HT-29 (cell line): ENCODE data around the gene TBC1D2B. TPM values are rescaled to one million over a fixed set of nuclear protein-coding genes. Genes with fewer than 3 reads are reported as not detected.
"Not testable (repeated sequence)": the region's sequence is repeated elsewhere in the genome, so short reads cannot be mapped to it uniquely, and the experiment has no call there.

Source experiments
- DNase-seq: peaks from one replicate; pipeline ENCODE4 v3.0.0-alpha.2; 2015; ENCODE audit warnings: low spot score
- total RNA-seq: library from RNA; depleted of rRNA; stranded (reverse); fragments of >200 nt; shearing (Covaris generic); gene quantifications from 2 replicates; pipeline ENCODE4 v1.2.3, GENCODE V29; 2014

TBC1D2B gene
- total RNA-seq, 1 experiment from 2014 or later, result 20.4 TPM

DNA sequence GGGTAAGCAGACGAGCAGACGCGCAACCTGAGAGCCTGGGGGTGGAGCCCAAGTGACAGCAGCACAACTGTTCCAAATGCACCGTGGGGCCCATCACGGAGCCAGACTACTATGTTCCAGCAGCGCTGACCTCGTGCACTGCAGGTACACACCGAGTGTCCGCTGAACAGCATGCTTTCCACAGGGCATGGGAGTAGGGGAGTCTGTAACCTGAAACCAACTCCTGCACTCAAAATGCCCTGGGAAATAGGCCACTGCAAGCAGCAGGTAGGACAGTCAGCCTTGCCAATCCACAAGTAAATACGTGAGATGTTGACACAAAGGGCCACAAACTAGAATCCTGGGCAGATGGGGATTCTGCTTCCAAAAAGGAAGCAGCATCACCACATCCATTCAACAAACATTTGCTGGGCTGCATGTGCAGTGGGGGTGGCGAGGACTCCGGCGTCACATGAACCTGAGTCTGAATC lies 73.9 kb downstream of the TBC1D2B start:
- no peak for DNase-seq

DNA sequence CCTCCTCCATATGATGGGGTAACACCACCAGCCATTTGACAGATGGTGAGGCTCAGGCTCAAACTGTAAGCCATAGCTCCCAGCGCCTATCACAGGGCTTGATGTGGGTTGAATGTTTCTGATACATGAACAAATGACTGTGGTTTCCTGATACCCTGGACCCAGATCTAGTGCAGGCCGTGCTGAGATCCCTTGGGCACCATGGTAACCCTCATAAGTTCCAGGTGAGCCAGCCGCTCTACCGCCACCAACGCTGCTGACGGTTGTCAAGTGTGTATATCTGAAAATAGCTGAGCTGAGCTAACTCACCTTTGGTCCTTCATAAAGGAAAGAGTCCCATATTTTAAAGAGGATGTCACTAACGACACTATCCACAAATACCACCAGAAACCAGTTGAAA lies 74.5 kb downstream of the TBC1D2B start:
- DNase-seq, result no peak

- DNase-seq, result no peak
Measured at GRCh38 chr15:78001656-78002055, 75.9 kb downstream of the TBC1D2B start.

GRCh38 chr15:78000927-78001249 lies 76.6 kb downstream of the TBC1D2B start:
- no peak for DNase-seq

GRCh38 chr15:78000091-78000926 lies 77.2 kb downstream of the TBC1D2B start:
- peak; percentile 97 for DNase-seq

GRCh38 chr15:77999486-77999885 lies 78.0 kb downstream of the TBC1D2B start:
- no peak for DNase-seq

DNA sequence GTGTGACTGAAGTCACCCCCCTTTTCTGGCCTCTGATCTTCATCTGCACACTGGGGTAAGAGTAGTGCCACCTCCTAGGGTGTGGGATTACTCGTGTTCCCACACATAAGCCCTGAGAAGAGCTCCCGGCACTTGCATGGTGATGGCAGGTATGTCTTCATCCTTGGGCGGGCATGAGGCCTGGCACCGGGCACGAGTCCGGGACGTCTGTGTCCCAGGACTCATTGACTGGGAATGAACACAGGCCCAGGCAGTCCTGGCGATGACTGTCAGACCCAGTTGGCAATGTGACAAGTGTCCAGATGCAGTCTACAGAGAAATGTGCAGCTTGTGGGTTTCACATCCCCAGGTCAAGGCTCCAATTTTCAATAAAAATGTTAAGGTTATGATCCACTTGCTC lies 78.9 kb downstream of the TBC1D2B start:
- DNase-seq, result no peak

- not testable (repeated sequence) for DNase-seq
Measured at GRCh38 chr15:77997761-77998554, 79.6 kb downstream of the TBC1D2B start.

GRCh38 chr15:77997221-77997620 lies 80.3 kb downstream of the TBC1D2B start:
- DNase-seq, result not testable (repeated sequence)

DNA sequence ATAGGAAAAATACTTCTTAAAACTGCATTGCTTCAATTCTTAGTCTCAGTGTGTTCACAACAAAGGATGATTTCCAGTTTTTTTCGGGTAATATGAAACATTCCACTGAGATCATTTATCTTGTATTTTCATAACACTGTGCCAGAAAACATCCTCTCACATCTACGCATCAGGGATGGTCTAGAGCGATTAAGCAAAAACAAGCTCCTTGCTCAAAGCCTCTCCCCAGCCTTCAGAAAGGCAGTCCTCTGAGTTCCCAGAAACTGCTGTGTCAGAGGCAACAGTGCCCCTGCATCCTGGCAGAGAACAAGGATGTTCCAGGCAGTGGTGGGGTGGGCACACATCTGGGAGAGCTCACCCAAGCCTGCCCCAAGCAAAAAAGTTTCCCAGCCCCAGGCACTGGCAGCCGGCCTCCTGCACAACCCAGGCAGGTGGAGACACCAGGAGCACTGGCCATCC lies 80.8 kb downstream of the TBC1D2B start:
- not testable (repeated sequence) for DNase-seq

GRCh38 chr15:77996226-77996625 lies 81.3 kb downstream of the TBC1D2B start:
- not testable (repeated sequence) for DNase-seq

- not testable (repeated sequence) for DNase-seq
Measured at GRCh38 chr15:77995537-77995918, 82.0 kb downstream of the TBC1D2B start.

DNA sequence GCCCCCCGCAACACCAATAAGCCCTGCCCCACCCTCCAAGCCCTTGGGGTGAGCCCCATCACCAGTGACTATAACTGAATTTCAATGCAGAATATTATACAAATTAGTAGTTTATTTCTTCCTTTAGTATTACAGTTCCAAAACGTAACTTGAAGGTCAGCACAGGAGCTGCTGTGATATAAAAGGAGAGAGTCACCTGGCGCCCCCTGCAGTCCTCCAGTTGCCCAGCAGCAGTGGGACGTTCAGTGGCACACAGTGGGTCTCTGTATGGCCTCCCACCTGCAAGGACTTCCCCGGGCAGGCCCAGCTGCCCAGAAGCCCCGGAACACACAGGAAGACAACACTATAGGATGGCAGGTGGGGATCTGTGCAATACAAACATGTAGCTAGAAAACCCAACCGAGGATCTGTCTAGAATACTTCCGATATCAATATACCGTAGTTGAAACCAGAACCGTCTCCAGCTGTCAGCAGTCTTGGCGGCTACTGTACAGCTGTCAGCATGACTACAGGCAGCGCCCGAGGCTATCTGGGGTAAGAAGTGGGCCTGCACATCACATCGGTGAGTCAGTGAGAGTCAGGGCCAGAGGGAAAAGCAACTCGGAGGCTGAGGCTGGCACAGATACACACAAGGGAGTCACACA lies 82.5 kb downstream of the TBC1D2B start:
- DNase-seq, result not testable (repeated sequence)

GRCh38 chr15:77993970-77994693 lies 83.4 kb downstream of the TBC1D2B start:
- peak; percentile 77 for DNase-seq

DNA sequence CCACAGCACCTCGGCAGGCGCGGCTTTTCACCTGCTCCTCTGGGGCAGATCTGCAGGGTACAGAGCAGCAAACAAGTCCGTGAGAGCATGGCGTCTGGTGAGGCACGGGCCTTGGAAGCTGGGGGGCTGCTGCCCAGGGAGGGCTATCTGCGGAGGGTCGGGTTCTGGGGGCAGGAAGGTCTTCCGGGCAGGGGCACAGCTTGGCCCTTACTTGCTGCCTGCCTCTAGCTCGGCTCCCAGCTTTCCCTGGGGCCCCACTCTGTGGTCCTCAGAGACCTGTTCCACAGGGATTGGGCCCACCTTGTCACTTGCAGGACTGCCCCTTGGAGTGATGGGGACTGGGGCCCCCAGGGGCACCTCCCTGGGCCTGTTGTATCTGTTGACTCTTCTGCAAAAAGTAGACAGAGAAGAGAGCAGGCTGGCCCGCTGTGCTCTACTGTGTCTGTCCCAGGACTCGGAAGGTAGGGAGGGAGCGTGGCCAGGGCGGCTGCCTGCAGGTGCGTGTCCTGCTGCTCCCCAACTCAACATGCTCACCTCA lies 84.1 kb downstream of the TBC1D2B start:
- DNase-seq, result no peak

DNA sequence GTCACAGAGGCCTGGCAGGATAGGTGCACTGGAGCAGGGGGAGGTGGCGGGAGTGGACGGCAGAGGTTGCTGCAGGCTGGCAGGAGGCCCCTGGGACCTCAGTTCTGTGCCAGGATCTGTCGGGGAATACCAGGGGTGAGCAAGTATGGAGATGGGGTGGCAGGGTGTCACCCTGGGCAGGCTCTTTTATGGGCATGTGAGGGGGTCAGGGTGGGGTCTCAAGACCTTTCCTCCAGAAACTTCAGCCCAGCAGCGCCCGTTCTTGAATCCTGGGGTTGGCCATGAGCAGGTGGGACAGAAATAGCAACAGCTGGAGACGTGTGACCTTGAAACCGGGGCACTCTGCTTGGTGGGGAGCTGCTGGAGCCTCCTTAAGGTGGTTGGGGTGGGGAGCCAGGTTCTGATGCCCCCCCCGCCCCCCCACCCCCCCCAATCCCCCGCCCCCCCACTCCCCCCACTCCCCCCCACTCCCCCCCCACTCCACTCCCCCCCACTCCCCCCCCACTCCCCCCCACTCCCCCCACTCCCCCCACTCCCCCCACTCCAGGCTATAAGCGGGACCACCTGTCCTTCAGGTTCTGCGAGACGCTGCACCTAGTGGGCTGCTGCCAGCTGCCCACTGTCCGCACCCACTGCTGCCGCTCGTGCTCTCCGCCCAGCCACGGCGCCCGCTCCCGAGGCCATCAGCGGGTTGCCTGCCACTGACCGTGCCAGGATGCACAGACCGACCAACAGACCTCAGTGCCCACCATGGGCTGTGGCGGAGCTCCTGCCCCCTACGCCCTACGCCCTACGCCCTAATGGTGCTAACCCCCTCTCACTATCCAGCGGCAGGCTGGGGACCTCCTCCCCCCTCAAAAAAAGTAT lies 84.9 kb downstream of the TBC1D2B start:
- no peak for DNase-seq

- DNase-seq, result not testable (repeated sequence)
Measured at GRCh38 chr15:77991658-77992201, 85.8 kb downstream of the TBC1D2B start.

DNA sequence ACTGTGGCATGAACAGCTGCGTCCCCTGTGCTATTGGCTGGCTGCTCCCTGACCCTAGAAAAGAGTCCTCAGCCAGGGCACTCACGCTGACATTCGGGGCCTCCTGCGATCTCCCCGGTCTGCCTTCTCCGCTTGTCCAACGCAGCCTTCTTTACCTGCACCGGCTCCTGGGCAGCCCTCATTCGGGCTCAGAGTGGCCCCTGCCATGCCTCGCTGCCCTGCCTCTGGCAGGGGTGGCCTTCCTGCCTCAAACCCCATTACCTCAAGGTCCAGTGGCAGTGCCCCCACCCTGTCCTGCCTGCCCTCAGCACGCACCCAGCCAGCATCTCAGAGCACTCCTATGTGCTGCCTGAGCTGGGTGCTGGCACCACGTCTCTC lies 86.5 kb downstream of the TBC1D2B start:
- no peak for DNase-seq

DNA sequence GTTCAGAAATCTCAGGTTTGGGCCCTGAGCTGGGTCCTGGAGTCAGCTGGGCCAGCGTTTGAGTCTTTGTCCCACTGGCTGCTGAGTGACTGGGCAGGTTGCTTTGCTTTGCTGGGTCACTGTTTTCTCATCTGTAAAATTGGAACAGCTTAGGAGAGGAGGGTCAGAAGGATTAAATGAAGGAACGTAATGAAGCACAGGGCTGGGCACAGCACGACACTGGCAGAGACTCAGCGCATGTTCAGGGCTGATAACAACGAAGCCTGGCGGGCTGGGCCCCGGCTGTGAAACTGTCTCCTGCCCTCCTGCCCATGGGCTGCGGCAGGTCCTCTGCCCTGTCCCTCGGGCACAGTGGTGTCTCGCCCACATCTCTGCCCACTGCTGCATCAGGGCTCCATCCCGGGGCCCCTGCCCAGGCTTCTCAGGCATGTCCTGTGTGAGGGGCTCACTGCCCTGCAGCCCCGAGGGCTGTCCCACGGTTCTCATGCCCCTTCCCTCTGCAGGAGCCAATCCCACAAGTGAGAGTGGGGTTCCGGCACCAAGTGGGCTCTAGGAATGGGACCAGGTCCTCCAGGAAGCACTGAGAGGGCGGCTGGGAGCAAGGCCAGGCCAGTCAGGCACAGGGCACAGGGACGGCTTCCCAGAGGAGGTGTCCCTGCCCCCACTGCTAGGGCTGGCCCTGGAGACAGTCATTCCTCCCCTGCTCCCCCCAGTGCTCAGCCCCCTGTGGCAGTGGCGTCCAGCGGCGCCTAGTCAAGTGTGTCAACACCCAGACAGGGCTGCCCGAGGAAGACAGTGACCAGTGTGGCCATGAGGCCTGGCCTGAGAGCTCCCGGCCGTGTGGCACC lies 88.0 kb downstream of the TBC1D2B start:
- no peak for DNase-seq
